GM18951 (cell line): ENCODE data around the gene ZNF784.

ENCODE experiments used
- POLR2A ChIP-seq: IDR thresholded peaks from 4 replicates; pipeline ENCODE4 v1.6.1; 2011; ENCODE audit warnings: mild to moderate bottlenecking; ENCODE audit not compliant: insufficient read length, insufficient read depth; ENCODE audit errors: extremely low read depth
- in situ Hi-C: fragments of 300-500 bp; cut with MboI; formaldehyde crosslinking; loops from one replicate; pipeline ENCODE4 v1.12.0; 2022; ENCODE audit warnings: low sequenced_read_pairs, mixed read lengths, inconsistent platforms; ENCODE audit not compliant: unreplicated experiment

The ZNF784 gene

GRCh38 chr19:55616395-55616875 is 7.9 kb downstream of the ZNF784 start:
- no peak for TF ChIP-seq POLR2A

GRCh38 chr19:55615543-55616394 is 8.6 kb downstream of the ZNF784 start:
- in situ Hi-C loops: no loop called here
- no peak for TF ChIP-seq POLR2A

More at GRCh38 chr19:55616395-55616875, 7.9 kb downstream of the ZNF784 start:
- in situ Hi-C loops: no loop called here

GRCh38 chr19:55614711-55615542 is 9.4 kb downstream of the ZNF784 start:
- in situ Hi-C loops: no loop called here
- no peak for TF ChIP-seq POLR2A

GRCh38 chr19:55613930-55614710 is 10.2 kb downstream of the ZNF784 start:
- in situ Hi-C loops: no loop called here
- no peak for TF ChIP-seq POLR2A

- TF ChIP-seq POLR2A: no peak
- in situ Hi-C loops: no loop called here
Measured at GRCh38 chr19:55613396-55613795, 11.0 kb downstream of the ZNF784 start.

GRCh38 chr19:55611983-55612645 is 12.3 kb downstream of the ZNF784 start:
- in situ Hi-C loops: no loop called here
- no peak for TF ChIP-seq POLR2A

- TF ChIP-seq POLR2A: no peak
- in situ Hi-C loops: no loop called here
Measured at GRCh38 chr19:55611300-55611982, 12.9 kb downstream of the ZNF784 start.

GRCh38 chr19:55609326-55609725 is 15.0 kb downstream of the ZNF784 start:
- in situ Hi-C loops: no loop called here

GRCh38 chr19:55606817-55607216 is 17.5 kb downstream of the ZNF784 start:
- in situ Hi-C loops: no loop called here
- TF ChIP-seq POLR2A: no peak

More at GRCh38 chr19:55609326-55609725, 15.0 kb downstream of the ZNF784 start:
- no peak for TF ChIP-seq POLR2A

- in situ Hi-C loops: no loop called here
- TF ChIP-seq POLR2A: no peak
Measured at GRCh38 chr19:55606471-55606787, 17.9 kb downstream of the ZNF784 start.

- in situ Hi-C loops: no loop called here
- peak; percentile 40 for TF ChIP-seq POLR2A
Measured at GRCh38 chr19:55605637-55606470, 18.5 kb downstream of the ZNF784 start, which contains the start of gene ZNF865. ZNF865 (plus strand) TSS chr19:55605647; CDS start chr19:55613619, 7,972 bp downstream.

- TF ChIP-seq POLR2A: peak; percentile 59
Measured at GRCh38 chr19:55605207-55605636, 19.1 kb downstream of the ZNF784 start.

More at GRCh38 chr19:55605207-55605636, 19.1 kb downstream of the ZNF784 start:
- in situ Hi-C loops: no loop called here
